Activated CD4-positive, alpha-beta T cell treated with anti-CD3 and anti-CD28 coated beads for 4 hours (primary cell): Measurements from ENCODE around the gene CYTH3.
A peak's percentile ranks its signal among the peaks of the same experiment; 100 is the strongest.

Experiments
- DNase-seq, 2 donors: peaks; one replicate each; pipeline ENCODE4 v3.0.0-alpha.2; 2020

CYTH3 gene

DNA sequence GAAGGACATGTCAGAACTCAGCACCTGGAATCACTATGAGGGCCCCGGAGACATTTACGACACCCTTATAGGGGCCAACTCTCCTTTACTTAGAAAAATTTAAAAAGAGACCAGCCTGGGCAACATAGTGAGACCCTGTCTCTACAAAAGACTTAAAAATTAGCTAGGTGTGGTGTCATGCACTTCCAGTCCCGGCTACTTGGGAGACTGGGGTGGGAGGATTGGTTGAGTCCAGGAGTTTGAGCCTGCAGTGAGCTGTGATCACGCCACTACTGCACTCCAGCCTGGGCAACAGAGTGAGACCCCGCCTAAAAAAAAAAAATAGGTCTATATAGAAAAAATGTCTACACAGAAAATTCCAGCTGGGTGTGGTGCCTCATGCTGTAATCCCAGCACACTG, 7.5 kb upstream of the CYTH3 start:
- DNase-seq = no peak

DNA sequence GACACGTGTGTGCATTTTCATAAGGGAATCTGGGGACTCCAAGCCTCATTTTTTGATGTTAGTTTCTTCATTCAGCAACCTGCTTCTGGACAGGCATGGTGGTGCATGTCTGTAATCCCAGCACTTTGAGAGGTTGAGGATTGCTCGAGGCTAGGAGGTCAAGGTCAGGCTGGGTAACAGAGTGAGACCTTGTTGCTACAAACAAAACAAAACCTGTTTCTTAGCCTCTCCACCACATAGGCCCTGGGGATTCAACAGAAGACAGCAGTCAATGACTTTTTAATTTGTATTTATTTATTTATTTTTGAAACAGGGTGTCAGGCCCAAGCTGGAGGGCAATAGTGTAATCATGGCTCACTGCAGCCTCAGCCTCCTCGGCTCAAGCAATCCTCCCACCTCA, 6.9 kb upstream of the CYTH3 start:
- no peak for DNase-seq

DNA sequence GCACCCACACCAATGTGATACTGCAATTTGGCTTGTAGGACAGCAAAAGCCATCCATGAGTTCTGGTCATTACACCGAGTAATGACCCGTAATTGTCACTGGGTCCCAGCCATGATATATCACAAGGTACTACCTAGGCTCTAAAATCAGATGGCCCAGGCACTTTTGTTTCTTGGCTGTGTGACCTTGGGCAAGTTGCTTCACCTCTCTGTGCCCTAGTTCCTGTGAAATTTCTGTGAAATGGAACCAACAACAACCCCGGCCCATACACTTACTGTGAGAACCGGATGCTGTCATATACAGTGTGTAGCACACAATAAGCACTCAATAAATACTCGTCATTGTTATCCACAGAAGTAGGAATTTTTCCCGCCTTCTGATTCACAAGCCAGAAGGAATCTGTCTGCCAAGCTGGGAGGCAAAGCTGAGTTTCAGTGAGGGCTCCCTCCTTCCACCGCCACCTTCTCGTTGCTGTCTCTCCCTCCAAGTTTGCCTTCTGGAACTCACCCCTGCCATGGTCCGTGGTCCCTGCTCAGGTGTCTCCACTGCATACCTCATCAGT, 6.4 kb upstream of the CYTH3 start:
- DNase-seq = no peak

DNA sequence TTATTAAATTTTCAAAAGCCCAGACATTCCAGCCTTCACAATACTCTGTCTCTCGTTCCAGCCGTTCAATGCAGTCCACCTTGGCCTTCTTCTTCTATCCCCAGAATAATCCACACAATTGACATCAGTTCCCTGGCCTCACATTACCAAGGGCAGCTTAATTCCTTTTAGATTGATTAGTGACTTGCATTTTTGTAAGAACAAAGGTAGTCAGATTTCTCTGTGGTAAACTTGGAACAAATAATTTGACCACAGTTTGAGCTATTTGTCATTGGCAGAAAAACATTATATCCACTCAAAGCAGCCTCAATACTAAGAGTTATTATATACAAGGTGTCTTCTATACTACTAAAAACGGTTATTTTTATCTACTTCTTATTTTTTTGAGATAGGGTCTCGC, 5.1 kb upstream of the CYTH3 start:
- no peak for DNase-seq

DNA sequence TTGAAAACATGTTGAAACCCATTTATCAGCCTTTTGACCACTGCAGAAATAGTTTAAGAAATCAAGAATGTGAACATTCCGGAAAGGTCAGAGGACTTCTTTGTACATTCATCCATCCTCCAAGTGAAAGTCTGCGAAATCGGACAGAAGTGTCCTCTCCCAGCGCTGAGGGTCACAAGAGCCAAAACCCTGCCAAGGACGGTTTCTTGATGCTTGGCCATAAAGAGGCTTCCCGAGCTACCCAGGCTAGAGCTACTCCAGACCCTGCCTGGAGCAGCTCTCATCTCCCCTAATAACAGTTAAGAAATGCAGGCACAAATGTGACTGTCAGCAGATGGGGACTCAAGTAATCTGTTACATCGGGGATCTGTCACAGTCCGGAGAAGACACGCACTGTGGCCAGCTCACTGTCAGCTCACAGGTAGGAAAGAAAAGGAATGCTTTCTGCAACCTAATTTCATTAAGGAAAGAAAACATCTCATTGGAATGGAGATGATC, 4.5 kb upstream of the CYTH3 start:
- DNase-seq = no peak

DNA sequence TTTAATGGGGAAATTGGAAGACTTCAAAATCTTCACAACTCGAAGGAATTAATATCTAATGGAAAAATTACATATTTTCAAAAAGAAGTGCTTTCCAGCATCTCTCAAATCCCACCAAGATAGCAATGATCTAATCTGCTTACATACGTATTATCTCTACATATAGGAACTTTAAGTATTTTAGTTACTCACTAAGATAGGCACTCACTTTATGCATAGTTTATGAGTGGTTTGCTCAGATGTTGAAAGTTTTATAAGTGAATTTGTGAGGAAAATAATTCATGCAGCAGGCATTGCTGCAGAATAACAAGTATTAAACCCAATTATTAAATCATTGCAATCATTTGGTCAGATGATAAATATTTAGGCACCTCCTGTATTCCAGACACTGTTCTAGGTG, 2.3 kb upstream of the CYTH3 start:
- no peak for DNase-seq

DNA sequence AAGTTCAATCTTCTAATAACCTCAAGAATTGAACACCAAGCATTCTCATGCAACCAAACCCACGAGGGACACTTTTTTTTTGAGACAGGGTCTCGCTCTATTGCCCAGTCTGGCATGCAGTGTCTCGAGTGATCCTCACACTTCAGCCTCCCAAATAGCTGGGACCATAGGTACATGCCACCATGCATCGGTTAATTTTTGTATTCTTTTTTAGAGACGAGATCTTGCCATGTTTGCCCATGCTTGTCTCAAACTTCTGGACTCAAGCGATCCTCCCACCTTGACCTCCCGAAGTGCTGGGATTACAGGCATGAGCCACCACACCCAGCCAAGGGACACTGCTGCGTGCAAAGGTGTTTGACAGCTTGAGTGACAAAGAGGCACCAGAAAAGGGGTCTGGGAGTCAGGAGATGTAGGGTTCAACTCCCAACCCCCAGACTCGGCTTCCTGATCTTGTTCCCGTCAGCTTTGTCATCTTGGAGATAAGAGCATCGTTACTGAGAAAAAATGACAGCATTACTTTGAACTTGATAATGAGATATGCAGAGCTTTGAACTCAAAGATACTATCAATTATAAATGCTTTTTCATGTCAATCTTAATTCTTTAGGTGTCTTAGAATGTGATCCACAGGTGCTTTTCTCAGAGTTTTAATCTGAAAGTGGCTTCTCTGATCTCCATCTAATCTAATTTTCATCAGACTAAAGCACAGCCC, 1.6 kb upstream of the CYTH3 start:
- DNase-seq = no peak

DNA sequence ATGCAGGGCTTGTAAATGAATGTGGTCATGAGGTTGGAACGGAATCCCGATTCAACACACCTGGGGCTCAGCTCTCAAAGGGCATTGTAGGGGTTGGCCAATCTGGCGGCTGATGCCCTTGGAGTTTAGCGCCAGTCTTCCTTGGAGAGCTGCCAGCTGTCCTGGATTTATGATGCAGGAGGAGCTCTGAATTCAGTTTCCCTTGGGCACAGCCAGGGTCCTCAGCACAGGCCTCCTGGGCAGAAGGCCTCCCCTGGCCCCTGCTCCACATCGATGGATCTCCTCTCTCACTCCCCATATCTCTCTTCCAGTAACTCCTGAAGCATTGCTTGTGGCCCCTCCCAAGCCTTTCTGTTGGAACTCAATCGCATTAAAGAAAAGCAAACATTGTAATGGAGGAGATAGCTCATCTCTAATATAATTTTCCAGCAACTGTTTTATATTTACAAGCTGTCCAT, 985 bp upstream of the CYTH3 start:
- no peak for DNase-seq

DNA sequence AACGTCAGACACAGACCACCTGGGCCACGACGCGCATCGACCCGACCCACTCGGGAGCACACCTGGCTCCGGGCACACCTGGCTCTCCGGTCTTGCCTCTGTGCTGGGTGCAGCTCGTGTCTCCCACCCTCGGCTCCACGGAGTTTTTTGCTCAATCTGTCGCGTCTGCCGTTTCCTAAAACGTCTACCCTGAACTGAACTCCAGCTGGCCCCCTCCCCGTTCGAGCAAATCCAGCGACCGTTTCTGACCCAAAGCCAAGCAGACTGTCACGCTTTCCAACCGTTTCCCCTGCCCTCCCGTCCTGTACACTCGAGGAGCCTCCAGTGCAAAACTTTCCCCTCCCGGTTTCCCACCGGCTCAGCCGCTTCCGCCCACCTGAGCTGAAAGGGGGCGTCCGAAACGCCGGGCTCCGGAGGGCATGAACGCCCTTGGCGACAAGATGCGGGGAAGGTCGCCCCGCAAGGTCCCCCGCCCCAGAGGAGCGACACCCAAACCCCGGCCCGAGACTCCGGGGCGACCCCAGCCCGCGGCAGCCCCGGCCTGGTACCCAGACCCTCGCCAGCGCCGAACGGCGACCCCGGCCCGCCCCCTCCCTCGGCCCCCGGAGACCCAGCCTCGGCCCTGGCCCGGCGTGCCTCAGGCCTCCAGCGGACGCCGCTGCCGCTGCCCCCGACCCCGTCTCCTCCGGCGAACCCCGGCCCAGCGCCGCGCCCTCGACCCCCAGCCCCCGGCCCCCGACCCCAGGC, 557 bp downstream of the CYTH3 start:
- DNase-seq = peak; percentile 10 to 12

DNA sequence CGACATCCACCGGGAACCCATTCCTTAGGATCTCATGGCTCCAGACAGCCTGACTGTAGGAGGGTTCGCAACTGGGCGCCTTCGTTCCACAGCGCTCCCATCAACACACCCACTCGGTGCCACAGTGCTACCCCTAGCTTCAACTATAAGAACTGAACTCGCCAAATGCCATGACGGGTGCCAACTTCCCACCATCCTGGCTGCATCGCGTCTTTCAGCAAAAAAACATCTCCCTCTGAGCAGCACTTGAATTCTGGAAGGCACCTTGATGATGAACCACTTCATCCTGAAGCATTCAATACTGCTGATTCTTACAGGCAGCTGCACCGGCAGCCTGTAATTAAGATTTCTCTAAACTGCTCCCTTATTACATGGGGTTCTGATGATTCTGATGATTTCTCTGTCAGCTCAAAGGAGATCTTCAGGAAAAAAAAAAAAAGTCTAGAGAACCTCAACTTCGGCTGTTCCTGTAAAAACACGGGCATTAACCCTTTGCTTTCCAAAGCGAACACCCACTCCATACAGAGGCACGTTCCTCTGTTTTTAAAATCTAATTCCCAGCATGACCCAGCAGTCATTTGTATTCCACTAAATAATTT, 1.3 kb downstream of the CYTH3 start:
- DNase-seq = peak; percentile 34 to 39

DNA sequence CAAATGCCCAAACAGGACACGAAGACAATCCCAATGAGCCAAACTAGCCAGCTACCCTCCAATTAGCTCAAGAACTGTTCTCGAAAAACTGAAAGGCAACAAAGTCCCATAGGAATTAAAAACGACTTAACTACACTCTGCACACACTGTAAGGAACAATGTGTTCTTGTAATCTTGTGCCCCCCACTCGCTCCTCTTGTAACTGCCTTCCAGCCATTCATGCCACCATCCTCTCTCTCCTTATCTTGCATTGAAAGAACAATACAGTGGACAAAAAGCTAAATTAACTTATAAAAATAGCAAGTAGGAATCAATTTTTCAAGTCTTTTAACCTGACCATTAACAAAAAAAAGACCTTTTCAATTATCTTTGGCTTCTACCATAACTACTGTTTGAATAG, 2.9 kb downstream of the CYTH3 start:
- DNase-seq = no peak

DNA sequence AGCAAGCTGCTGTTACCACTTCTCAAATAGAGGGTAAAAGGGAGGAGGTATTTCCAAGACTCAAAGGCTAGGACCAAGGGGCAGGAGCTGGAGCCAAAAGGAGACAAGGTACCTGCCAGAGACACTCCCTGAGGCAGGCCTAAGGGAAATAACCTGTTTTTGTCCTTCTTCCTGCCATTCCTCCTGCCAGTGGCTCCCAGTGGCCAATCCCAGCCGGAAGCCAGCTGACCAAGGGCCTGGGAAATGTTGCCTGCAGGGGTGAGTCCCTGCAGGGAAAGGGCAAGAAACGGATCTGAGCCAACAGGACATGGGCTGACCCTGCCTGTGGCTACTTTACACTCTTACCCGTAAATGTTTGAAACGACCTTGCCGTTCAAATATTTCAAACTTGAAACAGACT, 3.5 kb downstream of the CYTH3 start:
- no peak for DNase-seq

DNA sequence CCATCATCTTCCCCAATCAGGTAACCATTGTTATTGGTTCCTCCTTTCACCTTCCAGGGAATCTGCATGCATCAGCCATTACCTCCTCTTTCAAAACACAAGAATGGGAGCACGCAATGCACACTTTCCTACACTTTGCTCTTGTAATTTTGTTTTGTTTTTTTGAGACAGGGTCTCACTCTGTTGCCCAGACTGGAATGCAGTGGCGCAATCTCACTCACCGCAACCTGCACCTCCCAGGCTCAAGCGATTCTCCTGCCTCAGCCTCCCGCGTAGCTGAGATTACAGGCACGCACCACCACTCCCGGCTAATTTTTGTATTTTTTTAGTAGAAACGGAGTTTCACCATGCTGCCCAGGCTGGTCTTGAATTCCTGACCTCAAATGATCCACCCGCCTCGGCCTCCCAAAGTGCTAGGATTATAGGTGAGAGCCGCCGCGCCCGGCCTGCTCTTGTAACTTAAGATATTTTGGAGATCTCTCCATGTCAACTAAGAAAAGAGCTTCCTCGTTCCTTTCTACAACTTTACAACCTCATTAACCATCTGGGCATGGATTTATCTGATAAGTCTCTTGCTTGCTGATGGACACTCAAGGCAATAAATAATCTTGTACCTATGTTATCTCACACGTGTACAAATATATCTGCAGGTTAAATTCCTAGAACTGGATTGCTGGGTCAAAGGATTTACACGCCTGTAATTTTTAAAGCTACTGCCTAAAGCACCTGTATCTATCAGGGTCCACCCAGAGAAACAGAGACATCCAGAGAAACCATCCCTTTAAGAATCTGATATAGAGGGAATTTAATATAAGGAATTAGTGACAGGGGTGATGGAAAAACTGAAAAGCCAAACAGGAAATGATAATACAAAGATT, 4.2 kb downstream of the CYTH3 start:
- no peak for DNase-seq

DNA sequence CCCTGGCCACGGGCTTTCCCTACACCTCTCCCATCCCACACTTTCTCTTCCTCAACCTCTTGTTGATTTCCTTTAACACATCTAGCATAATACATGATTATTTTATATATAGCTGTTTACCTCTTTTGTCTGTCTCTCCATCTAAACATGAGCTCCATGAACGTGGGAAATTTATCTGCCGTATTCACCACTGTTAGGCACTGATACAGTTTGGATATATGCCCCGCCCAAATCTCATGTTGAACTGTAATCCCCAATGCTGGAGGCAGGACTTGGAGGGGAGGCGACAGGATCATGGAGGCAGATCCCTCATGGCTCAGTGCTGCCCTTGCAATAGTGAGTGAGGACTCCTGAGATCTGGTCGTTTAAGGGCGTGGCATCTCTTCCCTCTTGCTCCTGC, 5.7 kb downstream of the CYTH3 start:
- DNase-seq = no peak

DNA sequence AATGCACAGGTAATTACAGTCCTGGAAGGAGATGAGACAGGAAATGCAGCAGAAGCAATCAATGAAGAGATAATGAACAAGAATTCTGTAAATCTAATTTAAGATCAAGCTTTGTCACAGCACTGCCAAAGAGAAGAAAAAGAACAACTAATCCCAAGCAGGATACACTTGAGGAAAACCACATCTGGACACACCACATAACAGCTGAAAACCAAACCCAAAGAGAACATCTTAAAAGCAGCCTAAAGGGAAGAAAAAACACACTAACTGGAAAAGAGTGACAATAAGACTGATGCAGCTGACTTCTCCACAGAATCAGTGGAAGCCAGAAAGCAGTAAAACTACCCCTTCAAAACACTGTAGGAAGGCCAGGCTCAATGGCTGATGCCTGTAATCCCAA, 10.2 kb downstream of the CYTH3 start:
- DNase-seq = no peak

DNA sequence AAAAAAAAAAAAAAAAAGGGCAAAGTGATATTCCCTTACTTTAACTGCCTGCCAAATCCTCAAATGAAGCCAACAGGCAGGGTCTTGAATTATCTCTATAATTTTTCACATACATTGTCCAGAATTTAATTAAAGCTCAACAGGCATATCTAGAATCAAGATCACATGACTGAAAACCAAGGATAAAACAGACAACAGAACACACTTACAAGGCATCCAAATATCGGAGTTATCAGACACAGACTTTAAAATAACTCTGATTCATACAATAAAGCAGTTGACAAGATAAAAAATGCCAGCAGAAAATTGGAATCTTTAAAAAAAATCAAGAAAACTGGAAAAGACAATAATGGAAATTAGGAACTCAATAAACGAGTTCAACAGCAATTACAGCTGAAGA, 10.7 kb downstream of the CYTH3 start:
- DNase-seq = no peak

DNA sequence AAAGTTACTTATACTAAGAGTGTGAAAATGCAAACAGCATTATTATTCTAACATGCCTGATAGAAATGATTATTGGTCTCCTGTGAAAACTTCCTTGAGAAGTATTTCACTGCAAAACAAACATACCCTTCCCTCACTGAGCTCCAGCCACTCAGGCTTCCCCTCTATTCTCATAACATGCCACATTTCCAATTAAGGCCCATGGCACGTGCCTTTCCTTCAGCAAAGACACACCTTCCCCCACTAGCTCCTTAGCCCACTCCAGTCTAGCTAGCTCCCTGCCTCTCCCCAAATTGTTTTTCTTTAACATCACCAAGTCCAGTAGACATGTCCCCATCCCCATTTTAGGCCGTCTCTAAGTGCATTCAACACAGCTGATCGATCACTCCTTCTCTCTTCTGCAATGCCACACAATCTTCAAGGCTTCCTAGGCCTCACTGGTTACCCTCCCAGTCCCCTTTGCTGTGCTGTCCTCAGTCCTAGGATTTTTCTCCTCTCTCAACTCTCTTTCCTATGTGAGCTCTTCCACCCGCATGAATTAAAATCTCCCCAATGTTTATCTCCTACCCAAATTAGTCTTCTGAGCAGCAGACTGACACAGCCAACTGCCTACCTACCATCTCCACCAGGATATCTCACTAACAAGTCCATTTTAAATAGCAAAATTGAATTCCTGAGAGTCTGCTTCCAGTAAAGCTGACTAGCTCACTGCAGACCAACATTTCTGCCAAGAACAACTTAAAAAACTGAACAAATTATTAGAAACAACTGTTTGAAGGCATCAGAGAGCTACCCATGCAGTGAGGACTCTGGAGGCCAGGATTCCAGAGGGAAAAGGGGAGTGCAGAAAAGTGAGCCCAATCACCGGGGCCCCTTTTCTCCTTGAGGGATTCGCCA, 11.9 kb downstream of the CYTH3 start:
- no peak for DNase-seq

DNA sequence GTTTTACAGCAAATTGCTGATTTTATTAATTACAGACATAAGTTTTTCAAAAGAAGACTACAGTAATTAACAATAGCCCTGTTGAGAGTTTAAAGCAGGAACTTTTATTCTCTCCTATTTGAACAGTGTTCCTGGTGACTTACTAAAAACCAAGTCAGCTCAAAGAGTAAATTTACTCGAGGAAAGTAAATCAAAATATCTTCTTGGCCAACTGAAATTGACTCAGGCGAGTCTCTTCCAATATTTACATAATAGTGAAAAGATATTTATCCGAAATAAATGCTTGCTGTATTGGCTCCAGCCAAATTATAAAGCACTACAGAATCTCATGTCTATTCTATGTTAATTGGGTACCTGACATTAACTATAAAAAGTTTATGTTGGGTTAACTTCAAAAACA, 13.2 kb downstream of the CYTH3 start:
- no peak for DNase-seq

DNA sequence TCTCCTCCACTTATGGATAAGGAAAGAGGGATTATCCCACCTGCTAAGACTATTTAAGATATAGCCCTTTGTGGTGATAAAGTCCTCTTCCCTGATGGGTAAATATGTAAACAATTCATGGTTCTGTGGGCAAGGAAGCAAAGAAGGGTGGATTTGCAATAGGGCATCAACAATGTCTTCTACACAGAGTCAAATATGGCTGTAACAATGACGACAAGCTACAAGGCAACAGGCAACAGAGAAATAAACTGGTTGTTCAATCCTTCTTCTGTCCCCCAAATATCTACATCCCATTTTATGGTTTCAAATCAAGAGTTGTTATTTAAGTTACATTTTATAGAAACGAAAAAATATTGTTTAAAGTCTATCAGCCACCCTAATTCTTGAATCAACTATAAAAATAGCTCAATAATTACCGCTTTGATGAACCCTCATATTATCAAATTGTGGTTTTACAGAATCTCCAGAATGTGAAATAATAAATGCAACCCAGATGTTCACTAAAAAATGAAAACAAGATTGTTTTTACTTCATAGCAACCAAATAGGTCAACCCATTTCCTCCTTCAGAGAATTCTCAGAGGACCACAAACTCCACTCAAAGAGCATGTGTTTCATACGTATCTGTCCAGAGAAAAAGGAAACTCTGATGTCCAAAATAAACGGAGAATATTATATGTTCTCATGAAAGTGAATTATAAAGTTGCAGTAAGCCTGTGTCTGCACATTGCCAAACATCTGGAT, 13.8 kb downstream of the CYTH3 start:
- DNase-seq = no peak

DNA sequence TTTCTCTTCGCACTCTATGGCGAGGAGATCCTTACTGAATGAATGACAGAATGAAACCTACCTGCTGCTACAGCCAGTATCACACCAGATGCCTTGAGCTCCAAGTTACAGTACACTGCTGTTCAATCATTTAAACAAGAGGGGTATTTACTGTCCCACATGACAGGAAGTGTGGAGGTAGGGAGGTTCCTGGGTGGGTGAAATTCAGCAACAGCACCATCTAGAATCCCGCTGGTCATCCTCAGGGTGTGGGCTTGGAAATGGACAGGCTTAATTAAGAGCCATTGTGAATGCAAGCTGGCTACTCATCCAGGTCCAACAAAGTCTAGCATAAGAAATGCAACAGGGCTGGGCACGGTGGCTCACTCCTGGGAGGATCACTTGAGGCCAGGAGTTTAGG, 14.7 kb downstream of the CYTH3 start:
- no peak for DNase-seq
